WTC11 (cell line): ENCODE measurements around the gene ADK.

ENCODE experiments used
- MAX ChIP-seq: sonication (generic); formaldehyde crosslinking; IDR thresholded peaks from 2 replicates; pipeline ENCODE4 v1.8.0; 2022; ENCODE audit warnings: mild to moderate bottlenecking, missing genetic modification reagents
- ZNF416 ChIP-seq: fragments of 250-450 bp; sonication (Bioruptor Pico); IDR thresholded peaks from 2 replicates; pipeline ENCODE4 v1.9.0; 2021; ENCODE audit warnings: mild to moderate bottlenecking, inconsistent platforms
- TF ChIP-seq, protein P1 (sequence below): fragments of 200-600 bp; IDR thresholded peaks from 2 replicates; pipeline ENCODE4 v1.8.0; 2022; ENCODE audit warnings: antibody characterized with exemption

GRCh38 chr10:74249865-74250264 lies 98.8 kb downstream of the ADK start:
- TF ChIP-seq ZNF416 (CRISPR knock-in tag) (no peak), MAX (CRISPR knock-in tag) (no peak)
- TF ChIP-seq, protein P1, sequence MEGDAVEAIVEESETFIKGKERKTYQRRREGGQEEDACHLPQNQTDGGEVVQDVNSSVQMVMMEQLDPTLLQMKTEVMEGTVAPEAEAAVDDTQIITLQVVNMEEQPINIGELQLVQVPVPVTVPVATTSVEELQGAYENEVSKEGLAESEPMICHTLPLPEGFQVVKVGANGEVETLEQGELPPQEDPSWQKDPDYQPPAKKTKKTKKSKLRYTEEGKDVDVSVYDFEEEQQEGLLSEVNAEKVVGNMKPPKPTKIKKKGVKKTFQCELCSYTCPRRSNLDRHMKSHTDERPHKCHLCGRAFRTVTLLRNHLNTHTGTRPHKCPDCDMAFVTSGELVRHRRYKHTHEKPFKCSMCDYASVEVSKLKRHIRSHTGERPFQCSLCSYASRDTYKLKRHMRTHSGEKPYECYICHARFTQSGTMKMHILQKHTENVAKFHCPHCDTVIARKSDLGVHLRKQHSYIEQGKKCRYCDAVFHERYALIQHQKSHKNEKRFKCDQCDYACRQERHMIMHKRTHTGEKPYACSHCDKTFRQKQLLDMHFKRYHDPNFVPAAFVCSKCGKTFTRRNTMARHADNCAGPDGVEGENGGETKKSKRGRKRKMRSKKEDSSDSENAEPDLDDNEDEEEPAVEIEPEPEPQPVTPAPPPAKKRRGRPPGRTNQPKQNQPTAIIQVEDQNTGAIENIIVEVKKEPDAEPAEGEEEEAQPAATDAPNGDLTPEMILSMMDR: no peak
